ENCODE data around the gene SRGAP3.

The SRGAP3 gene

GRCh38 chr3:9226326-9226725 lies 23.1 kb downstream of the SRGAP3 start:
- peaks cover 52% of the 10 kb centered on the region for H3K4me1 Mint-ChIP-seq (ENCODE audit: low read depth)
- no peak overlapping the region for H3K4me3 Mint-ChIP-seq
- no peaks in the 10 kb centered on the region for H3K27me3 Mint-ChIP-seq (ENCODE audit: low read depth)
- H3K9me3 Mint-ChIP-seq: no peaks in the 10 kb centered on the region
- DNase-seq (ENCODE audit: low spot score): no peak
- H3K36me3 Mint-ChIP-seq (ENCODE audit: low read depth): peaks cover 1% of the 10 kb centered on the region
- peak overlapping the region; percentile 53 for H3K27ac Mint-ChIP-seq

- Mint-ChIP-seq H3K4me3 (no peak overlapping the region), H3K27me3 (ENCODE audit: low read depth) (peaks cover 2% of the 10 kb centered on the region), H3K9me3 (no peaks in the 10 kb centered on the region), H3K4me1 (ENCODE audit: low read depth) (peaks cover 52% of the 10 kb centered on the region), H3K36me3 (ENCODE audit: low read depth) (peaks cover 1% of the 10 kb centered on the region), H3K27ac (no peak overlapping the region)
- DNase-seq (ENCODE audit: low spot score): no peak
Observed at GRCh38 chr3:9225268-9225667, 24.2 kb downstream of the SRGAP3 start.

DNA sequence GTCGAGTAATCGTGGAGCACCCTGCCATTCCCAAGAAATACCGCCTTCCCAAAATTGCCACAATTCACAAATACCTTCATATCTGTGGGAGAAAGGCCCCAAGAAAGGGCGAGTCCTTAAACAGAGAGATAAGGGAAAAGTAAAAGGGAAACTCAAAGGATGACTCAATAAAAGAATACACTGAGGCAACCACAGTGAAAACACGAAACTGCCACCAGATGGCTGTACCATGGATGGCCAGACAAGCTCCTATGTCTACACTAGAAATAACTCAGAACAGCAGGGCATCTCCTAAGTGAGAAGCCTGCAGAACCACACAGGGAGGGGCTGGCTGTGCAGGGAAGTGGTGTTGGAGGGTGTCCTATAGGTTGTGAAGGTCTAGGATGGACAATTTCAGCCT lies 25.0 kb downstream of the SRGAP3 start:
- H3K27me3 Mint-ChIP-seq (ENCODE audit: low read depth): peaks cover 2% of the 10 kb centered on the region
- peaks cover 4% of the 10 kb centered on the region for H3K36me3 Mint-ChIP-seq (ENCODE audit: low read depth)
- peak; percentile 47 for DNase-seq (ENCODE audit: low spot score)
- peak overlapping the region; percentile 56 for H3K27ac Mint-ChIP-seq
- H3K4me1 Mint-ChIP-seq (ENCODE audit: low read depth): peaks cover 48% of the 10 kb centered on the region
- peak overlapping the region; percentile 56 for H3K4me3 Mint-ChIP-seq
- no peaks in the 10 kb centered on the region for H3K9me3 Mint-ChIP-seq

- Mint-ChIP-seq H3K4me3 (no peak overlapping the region), H3K36me3 (ENCODE audit: low read depth) (peaks cover 4% of the 10 kb centered on the region), H3K4me1 (ENCODE audit: low read depth) (peaks cover 47% of the 10 kb centered on the region), H3K9me3 (no peaks in the 10 kb centered on the region), H3K27ac (no peak overlapping the region), H3K27me3 (ENCODE audit: low read depth) (peaks cover 2% of the 10 kb centered on the region)
- no peak for DNase-seq (ENCODE audit: low spot score)
Observed at GRCh38 chr3:9223672-9224071, 25.8 kb downstream of the SRGAP3 start.

GRCh38 chr3:9222956-9223639 lies 26.3 kb downstream of the SRGAP3 start:
- Mint-ChIP-seq H3K27ac (no peak overlapping the region), H3K36me3 (ENCODE audit: low read depth) (peaks cover 4% of the 10 kb centered on the region), H3K9me3 (no peaks in the 10 kb centered on the region), H3K27me3 (ENCODE audit: low read depth) (peaks cover 2% of the 10 kb centered on the region), H3K4me3 (no peak overlapping the region), H3K4me1 (ENCODE audit: low read depth) (peaks cover 45% of the 10 kb centered on the region)
- no peak for DNase-seq (ENCODE audit: low spot score)

DNA sequence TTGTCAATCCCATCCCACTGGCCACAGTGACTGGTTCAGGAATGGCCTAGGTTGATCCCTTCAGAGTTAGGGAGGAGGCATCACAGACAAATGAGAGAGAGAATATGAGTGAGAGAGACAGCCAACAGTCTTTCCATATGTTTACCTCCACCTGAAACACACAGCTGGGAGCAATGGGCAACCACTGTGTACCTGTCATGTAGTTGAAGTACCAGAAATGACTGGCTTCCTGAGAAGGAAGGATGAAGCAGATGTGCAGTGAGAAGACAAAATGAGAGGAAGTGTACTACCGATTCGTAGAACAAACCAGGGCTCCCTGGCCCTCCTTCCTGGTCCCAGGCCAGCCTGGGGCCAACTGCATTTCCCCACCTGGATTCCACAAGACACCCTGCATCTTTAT lies 27.4 kb downstream of the SRGAP3 start:
- H3K36me3 Mint-ChIP-seq (ENCODE audit: low read depth): peaks cover 4% of the 10 kb centered on the region
- H3K9me3 Mint-ChIP-seq: no peaks in the 10 kb centered on the region
- peaks cover 38% of the 10 kb centered on the region for H3K4me1 Mint-ChIP-seq (ENCODE audit: low read depth)
- H3K27ac Mint-ChIP-seq: no peak overlapping the region
- no peak overlapping the region for H3K4me3 Mint-ChIP-seq
- no peak for DNase-seq (ENCODE audit: low spot score)
- peaks cover 2% of the 10 kb centered on the region for H3K27me3 Mint-ChIP-seq (ENCODE audit: low read depth)

DNA sequence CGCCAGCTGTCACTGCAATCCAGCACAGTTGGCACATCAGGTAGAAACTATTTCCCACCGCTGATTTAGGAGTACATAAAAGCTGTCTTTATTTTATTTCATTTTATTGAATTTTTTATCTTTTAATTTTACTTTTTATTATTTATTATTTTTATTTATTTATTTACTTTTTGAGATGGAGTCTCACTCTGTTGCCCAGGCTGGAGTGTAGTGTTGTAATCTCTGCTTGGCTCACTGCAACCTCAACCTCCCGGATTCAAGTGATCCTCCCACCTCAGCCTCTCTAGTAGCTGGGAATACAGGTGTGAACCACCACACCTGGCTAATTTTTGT lies 31.0 kb downstream of the SRGAP3 start:
- Mint-ChIP-seq H3K27ac (no peak overlapping the region), H3K4me3 (no peak overlapping the region), H3K27me3 (ENCODE audit: low read depth) (peaks cover 2% of the 10 kb centered on the region), H3K9me3 (no peaks in the 10 kb centered on the region), H3K36me3 (ENCODE audit: low read depth) (peaks cover 2% of the 10 kb centered on the region), H3K4me1 (ENCODE audit: low read depth) (peaks cover 19% of the 10 kb centered on the region)
- no peak for DNase-seq (ENCODE audit: low spot score)

DNA sequence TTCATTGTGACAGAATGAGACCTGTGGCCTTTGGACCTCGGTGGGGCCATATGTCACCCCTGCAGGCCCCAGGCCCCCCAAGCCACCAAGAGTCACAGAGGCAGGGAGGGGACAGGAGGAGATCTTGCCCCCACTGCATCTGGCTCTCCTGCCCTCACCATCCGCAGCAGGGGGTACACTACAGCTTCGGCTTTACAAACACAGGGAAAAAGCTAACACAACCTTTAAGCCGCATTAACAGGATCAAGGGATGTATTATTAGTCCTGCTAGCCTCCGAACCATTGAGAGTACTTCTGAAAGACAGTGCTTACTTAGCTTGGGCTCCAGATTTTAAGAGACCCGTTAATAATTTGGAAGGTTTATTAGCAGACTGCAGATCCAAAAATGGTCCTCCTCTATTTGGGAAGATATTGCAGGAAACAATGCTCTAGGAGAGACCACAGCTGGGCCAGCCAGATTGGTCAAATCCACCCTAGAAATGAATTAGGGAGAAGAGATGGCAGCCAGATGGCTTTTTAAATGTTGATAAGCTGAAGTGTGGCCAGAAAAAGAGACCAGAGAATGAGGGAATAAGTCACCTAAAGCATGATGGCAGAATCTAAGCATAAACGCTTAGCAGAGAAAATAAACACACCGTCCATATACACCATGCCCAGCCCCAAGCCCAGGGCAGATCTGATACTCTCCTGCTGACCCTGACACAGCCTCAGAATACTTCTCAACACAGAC lies 31.5 kb downstream of the SRGAP3 start:
- Mint-ChIP-seq H3K27ac (no peak overlapping the region), H3K36me3 (ENCODE audit: low read depth) (peaks cover 2% of the 10 kb centered on the region), H3K27me3 (ENCODE audit: low read depth) (peaks cover 2% of the 10 kb centered on the region), H3K9me3 (no peaks in the 10 kb centered on the region), H3K4me3 (no peak overlapping the region), H3K4me1 (ENCODE audit: low read depth) (peaks cover 22% of the 10 kb centered on the region)
- no peak for DNase-seq (ENCODE audit: low spot score)

GRCh38 chr3:9216736-9217135 lies 32.7 kb downstream of the SRGAP3 start:
- peaks cover 2% of the 10 kb centered on the region for H3K27me3 Mint-ChIP-seq (ENCODE audit: low read depth)
- no peak overlapping the region for H3K4me3 Mint-ChIP-seq
- no peak for DNase-seq (ENCODE audit: low spot score)
- H3K4me1 Mint-ChIP-seq (ENCODE audit: low read depth): peaks cover 10% of the 10 kb centered on the region
- H3K27ac Mint-ChIP-seq: no peak overlapping the region
- H3K36me3 Mint-ChIP-seq (ENCODE audit: low read depth): peaks cover 2% of the 10 kb centered on the region
- H3K9me3 Mint-ChIP-seq: no peaks in the 10 kb centered on the region

DNA sequence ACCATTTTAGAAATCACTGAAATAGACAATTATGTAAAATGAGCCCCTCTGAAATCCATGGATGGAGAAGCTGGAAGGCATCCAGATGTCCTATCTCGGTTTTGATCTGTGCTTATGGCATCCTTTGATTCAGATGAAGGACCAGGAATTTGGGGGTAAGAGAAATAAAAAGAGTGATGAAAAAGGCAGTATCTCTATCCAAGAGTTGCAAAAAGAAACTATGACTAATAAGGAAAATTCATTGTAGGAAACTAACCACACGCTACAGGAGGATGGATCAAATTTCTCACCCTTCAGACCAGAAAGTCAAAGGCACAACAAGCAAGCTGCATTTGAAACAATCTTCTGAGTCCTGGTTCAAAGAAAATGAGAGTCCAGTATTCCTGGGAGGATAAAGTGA lies 34.8 kb downstream of the SRGAP3 start:
- Mint-ChIP-seq H3K27ac (no peak overlapping the region), H3K4me3 (no peak overlapping the region), H3K36me3 (ENCODE audit: low read depth) (no peaks in the 10 kb centered on the region), H3K4me1 (ENCODE audit: low read depth) (peaks cover 12% of the 10 kb centered on the region), H3K9me3 (no peaks in the 10 kb centered on the region), H3K27me3 (ENCODE audit: low read depth) (no peaks in the 10 kb centered on the region)
- DNase-seq (ENCODE audit: low spot score): no peak

DNA sequence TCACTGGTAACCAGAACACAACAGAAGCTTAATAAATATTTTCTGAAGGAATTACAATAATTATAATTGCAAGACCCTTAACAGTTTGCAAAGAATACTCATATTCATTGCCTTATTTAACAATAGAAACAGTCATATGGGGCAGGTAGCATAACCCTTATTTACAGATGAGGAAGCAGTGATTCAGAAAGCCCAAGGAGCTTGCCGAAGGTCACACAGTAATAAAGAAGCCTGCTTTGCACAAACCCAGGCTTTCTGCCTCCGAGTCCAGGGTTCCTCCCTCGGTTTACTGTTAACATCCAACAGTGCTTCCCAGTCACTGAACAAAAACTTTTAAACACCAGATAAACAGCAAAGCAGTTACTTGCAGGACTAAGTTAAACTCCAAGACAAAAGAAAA lies 35.3 kb downstream of the SRGAP3 start:
- Mint-ChIP-seq H3K9me3 (no peaks in the 10 kb centered on the region), H3K27ac (no peak overlapping the region)
- no peak for DNase-seq (ENCODE audit: low spot score)

DNA sequence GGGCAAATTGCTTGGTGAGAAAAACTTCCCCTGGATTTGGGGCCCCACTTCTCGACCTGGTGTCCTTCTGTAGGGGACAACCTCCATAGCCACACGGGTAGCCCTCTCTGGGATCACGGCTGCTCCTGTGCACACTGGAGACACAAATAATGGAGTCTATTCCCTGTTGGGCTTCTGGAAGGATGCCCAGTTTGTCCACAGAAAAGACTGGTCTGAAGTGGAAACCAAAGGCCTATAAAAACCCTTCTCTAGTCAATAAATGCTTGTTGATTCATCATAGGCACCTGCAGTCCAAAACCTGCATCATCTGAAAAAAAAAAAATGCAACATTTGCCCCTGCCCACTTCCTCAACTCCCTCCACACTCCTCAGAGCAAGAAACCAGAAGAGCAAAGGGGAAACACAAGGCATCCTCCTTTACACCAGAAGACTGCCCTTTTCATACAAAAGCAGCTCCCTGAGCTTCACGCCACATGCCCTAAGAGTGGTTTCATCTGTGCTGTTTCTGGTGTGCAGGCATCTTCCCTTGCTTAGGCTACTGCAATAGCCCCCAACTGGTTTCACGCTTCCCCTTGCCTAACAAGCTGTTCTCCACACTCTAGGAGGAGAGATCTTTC lies 36.3 kb downstream of the SRGAP3 start:
- no peaks in the 10 kb centered on the region for H3K9me3 Mint-ChIP-seq
- no peak overlapping the region for H3K27ac Mint-ChIP-seq

More for the DNA sequence above, 35.3 kb downstream of the SRGAP3 start:
- Mint-ChIP-seq H3K27me3 (ENCODE audit: low read depth) (peaks cover 3% of the 10 kb centered on the region), H3K4me1 (ENCODE audit: low read depth) (peaks cover 12% of the 10 kb centered on the region), H3K36me3 (ENCODE audit: low read depth) (no peaks in the 10 kb centered on the region), H3K4me3 (no peak overlapping the region)

DNA sequence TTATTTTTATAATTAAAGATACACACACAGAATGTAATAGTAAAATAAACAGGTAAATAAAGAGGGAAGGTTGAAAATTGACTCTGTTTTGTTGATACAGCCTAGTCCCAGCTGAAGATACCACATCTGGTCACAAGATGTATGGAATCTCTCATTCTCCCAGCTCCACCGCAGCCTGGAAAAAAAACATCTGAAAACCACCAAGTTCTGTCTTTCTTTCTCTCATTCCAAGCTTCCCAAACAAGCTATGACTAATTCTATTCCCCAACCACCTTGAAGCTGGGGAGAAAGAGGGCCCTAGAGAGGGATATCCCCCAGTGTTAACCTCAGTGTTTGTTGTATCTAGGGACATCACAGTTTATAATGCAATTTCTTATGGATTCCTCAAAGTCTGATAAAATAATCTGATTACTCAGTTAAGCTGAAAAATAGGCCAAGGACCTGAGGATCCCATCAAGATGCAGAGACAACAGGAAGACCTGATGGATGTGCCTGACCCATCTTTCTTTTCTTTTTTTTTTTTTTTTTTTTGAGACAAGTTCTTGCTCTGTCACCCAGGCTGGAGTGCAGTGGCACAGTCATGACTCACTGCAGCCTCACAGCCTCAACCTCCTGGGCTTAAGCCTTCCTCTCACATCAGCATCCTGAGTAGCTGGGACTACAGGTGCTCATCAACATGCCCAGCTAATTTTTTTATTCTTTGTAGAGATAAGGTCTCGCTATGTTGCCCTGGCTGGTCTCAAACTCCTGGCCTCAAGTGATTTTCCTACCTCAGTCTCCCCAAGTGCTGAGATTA lies 38.1 kb downstream of the SRGAP3 start:
- no peaks in the 10 kb centered on the region for H3K9me3 Mint-ChIP-seq
- peaks cover 7% of the 10 kb centered on the region for H3K27me3 Mint-ChIP-seq (ENCODE audit: low read depth)
- H3K4me3 Mint-ChIP-seq: no peak overlapping the region
- no peak overlapping the region for H3K27ac Mint-ChIP-seq
- H3K4me1 Mint-ChIP-seq (ENCODE audit: low read depth): peaks cover 16% of the 10 kb centered on the region
- DNase-seq (ENCODE audit: low spot score): no peak
- no peaks in the 10 kb centered on the region for H3K36me3 Mint-ChIP-seq (ENCODE audit: low read depth)

More for the DNA sequence above, 36.3 kb downstream of the SRGAP3 start:
- peaks cover 12% of the 10 kb centered on the region for H3K4me1 Mint-ChIP-seq (ENCODE audit: low read depth)
- no peak overlapping the region for H3K4me3 Mint-ChIP-seq
- no peaks in the 10 kb centered on the region for H3K36me3 Mint-ChIP-seq (ENCODE audit: low read depth)
- DNase-seq (ENCODE audit: low spot score): no peak
- H3K27me3 Mint-ChIP-seq (ENCODE audit: low read depth): peaks cover 5% of the 10 kb centered on the region

GRCh38 chr3:9209777-9210176 lies 39.7 kb downstream of the SRGAP3 start:
- Mint-ChIP-seq H3K4me3 (no peak overlapping the region), H3K36me3 (ENCODE audit: low read depth) (no peaks in the 10 kb centered on the region), H3K9me3 (no peaks in the 10 kb centered on the region), H3K27ac (no peak overlapping the region), H3K27me3 (ENCODE audit: low read depth) (peaks cover 7% of the 10 kb centered on the region), H3K4me1 (ENCODE audit: low read depth) (peaks cover 22% of the 10 kb centered on the region)
- no peak for DNase-seq (ENCODE audit: low spot score)

All from T-helper 2 cell treated with Interferon-gamma antibody and Interleukin-4, amounts not matched to agents 5 μg/mL and 100 μg/mL, for 36 hours (primary cell).